ENCODE results near the gene THOC6. TPM values are rescaled to one million over a fixed set of nuclear protein-coding genes. Genes with fewer than 3 reads are reported as not detected.
A peak's percentile ranks its signal among the peaks of the same experiment; 100 is the strongest.

The THOC6 gene
- total and polyA plus RNA-seq, 9 of the 15 experiments (the other 6 are each of a cell fraction or from before 2014, with no cell fraction given): 2.5 to 65.4 (median 42.3) TPM

GRCh38 chr16:3029491-3030221 lies 5.8 kb downstream of the THOC6 start (continued):
- TF ChIP-seq ATF3 (IDR thresholded peaks at IDR 0.05) (no peak), ATF3 (CRISPR knock-in tag; conservative IDR thresholded peaks at IDR 0.05) (0 out of 2 replicates have a peak, but pooled peaks have one; percentile 21), ID3 (CRISPR knock-in tag; IDR thresholded peaks at IDR 0.05) (no peak), ID3 (tag; IDR thresholded peaks at IDR 0.05) (no peak), ZNF778 (CRISPR knock-in tag; IDR thresholded peaks at IDR 0.05) (no peak), NR1H2 (CRISPR knock-in tag; IDR thresholded peaks at IDR 0.05) (no peak), FOXJ3 (CRISPR knock-in tag; IDR thresholded peaks at IDR 0.05) (no peak), ZNF740 (CRISPR knock-in tag; IDR thresholded peaks at IDR 0.05) (no peak), ZNF740 (tag; IDR thresholded peaks at IDR 0.05) (no peak), ZBTB1 (CRISPR knock-in tag; IDR thresholded peaks at IDR 0.05; ENCODE audit: borderline replicate concordance, low read depth) (peak; percentile 79; the same call in 1 of the 2 replicates), HMGXB4 (CRISPR knock-in tag; IDR thresholded peaks at IDR 0.05) (no peak), POLR3G (IDR thresholded peaks at IDR 0.05; ENCODE audit: extremely low read depth, insufficient read length, insufficient replicate concordance) (no peak), FOS (IDR thresholded peaks at IDR 0.05; ENCODE audit: extremely low read depth, insufficient read length) (no peak), HOMEZ (CRISPR knock-in tag; IDR thresholded peaks at IDR 0.05) (no peak), JUN (IDR thresholded peaks at IDR 0.05; ENCODE audit: borderline replicate concordance, low read depth, low read length) (no peak), JUN (CRISPR knock-in tag; IDR thresholded peaks at IDR 0.05; ENCODE audit: borderline replicate concordance) (no peak), NUFIP1 (IDR thresholded peaks at IDR 0.05; ENCODE audit: partially characterized antibody) (no peak), ZNF23 (CRISPR knock-in tag; IDR thresholded peaks at IDR 0.05) (no peak), HDAC8 (tag; IDR thresholded peaks at IDR 0.05) (no peak), SIN3A (IDR thresholded peaks at IDR 0.05; ENCODE audit: borderline replicate concordance in 2 of 2, control insufficient read depth in 1 of 2, low read depth in 2 of 2, low read length in 2 of 2) (no peak), ZFP36 (IDR thresholded peaks at IDR 0.05; ENCODE audit: low read depth, low read length, partially characterized antibody) (no peak), NFIC (IDR thresholded peaks at IDR 0.05) (peak; percentile 69), HDAC3 (IDR thresholded peaks at IDR 0.05; ENCODE audit: borderline replicate concordance, partially characterized antibody) (no peak)

All from K562 (cell line).